ENCODE results near the gene VPS8. TPM values are rescaled to one million over a fixed set of nuclear protein-coding genes. Genes with fewer than 3 reads are reported as not detected.

The VPS8 gene
- total RNA-seq, 1 donor, result 95.2 TPM

- Histone ChIP-seq H3K27me3 (ENCODE audit: insufficient read depth, low read length) (no peaks in the 10 kb centered on the region), H2AFZ (ENCODE audit: low read length) (no peak overlapping the region), H3K9me3 (ENCODE audit: low read depth, low read length) (no peaks in the 10 kb centered on the region), H3K4me3 (ENCODE audit: insufficient read depth, low read length) (no peak overlapping the region), H3K36me3 (ENCODE audit: insufficient read depth, low read length) (peaks cover 15% of the 10 kb centered on the region), H3K27ac (ENCODE audit: low read depth, low read length) (no peak overlapping the region), H3K79me2 (ENCODE audit: insufficient read depth, low read length) (no peaks in the 10 kb centered on the region), H3K4me2 (ENCODE audit: insufficient read depth, low read length) (no peak overlapping the region), H4K20me1 (ENCODE audit: insufficient read depth, low read length) (no peaks in the 10 kb centered on the region), H3K4me1 (ENCODE audit: insufficient read depth, low read length) (no peaks in the 10 kb centered on the region)
- DNase-seq (ENCODE audit: insufficient read length, low spot score, missing footprints), result no peak
- TF ChIP-seq, protein P1, sequence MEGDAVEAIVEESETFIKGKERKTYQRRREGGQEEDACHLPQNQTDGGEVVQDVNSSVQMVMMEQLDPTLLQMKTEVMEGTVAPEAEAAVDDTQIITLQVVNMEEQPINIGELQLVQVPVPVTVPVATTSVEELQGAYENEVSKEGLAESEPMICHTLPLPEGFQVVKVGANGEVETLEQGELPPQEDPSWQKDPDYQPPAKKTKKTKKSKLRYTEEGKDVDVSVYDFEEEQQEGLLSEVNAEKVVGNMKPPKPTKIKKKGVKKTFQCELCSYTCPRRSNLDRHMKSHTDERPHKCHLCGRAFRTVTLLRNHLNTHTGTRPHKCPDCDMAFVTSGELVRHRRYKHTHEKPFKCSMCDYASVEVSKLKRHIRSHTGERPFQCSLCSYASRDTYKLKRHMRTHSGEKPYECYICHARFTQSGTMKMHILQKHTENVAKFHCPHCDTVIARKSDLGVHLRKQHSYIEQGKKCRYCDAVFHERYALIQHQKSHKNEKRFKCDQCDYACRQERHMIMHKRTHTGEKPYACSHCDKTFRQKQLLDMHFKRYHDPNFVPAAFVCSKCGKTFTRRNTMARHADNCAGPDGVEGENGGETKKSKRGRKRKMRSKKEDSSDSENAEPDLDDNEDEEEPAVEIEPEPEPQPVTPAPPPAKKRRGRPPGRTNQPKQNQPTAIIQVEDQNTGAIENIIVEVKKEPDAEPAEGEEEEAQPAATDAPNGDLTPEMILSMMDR (IDR thresholded peaks at IDR 0.05; ENCODE audit: extremely low read depth, low read depth, low read length), result no peak
Observed at GRCh38 chr3:184968115-184968514, 156.1 kb downstream of the VPS8 start.

DNA sequence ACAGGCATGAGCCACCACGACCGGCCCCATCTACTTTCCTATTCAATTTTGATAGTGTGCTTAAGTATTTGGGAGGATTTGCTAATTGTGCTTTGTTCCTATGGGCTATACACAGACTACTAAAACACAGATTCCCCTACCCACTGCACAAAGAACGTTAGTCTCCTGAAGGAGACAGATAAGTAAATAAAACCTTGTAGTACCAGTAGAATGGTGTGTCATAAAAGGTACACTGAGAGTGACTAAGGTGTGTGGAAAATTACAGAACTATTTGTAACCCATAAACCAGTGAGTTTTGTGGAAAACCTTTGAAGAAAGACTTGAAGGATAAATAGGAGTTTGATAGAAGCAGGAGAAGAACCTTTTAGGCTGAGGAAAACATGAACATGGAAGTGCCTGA, 158.2 kb downstream of the VPS8 start:
- no peaks in the 10 kb centered on the region for H3K79me2 ChIP-seq (ENCODE audit: insufficient read depth, low read length)
- no peaks in the 10 kb centered on the region for H3K27me3 ChIP-seq (ENCODE audit: insufficient read depth, low read length)
- no peak for DNase-seq (ENCODE audit: insufficient read length, low spot score, missing footprints)
- H3K4me2 ChIP-seq (ENCODE audit: insufficient read depth, low read length), result no peak overlapping the region
- no peaks in the 10 kb centered on the region for H3K9me3 ChIP-seq (ENCODE audit: low read depth, low read length)
- TF ChIP-seq, protein P1 (IDR thresholded peaks at IDR 0.05; ENCODE audit: extremely low read depth, low read depth, low read length), result no peak
- no peak overlapping the region for H2AFZ ChIP-seq (ENCODE audit: low read length)
- H3K27ac ChIP-seq (ENCODE audit: low read depth, low read length), result no peak overlapping the region
- H3K4me3 ChIP-seq (ENCODE audit: insufficient read depth, low read length), result no peak overlapping the region
- H3K4me1 ChIP-seq (ENCODE audit: insufficient read depth, low read length), result no peaks in the 10 kb centered on the region
- H4K20me1 ChIP-seq (ENCODE audit: insufficient read depth, low read length), result no peaks in the 10 kb centered on the region
- H3K36me3 ChIP-seq (ENCODE audit: insufficient read depth, low read length), result peaks cover 9% of the 10 kb centered on the region

- Histone ChIP-seq H3K27ac (ENCODE audit: low read depth, low read length) (no peak overlapping the region), H3K79me2 (ENCODE audit: insufficient read depth, low read length) (no peaks in the 10 kb centered on the region), H3K4me1 (ENCODE audit: insufficient read depth, low read length) (no peaks in the 10 kb centered on the region), H3K36me3 (ENCODE audit: insufficient read depth, low read length) (no peaks in the 10 kb centered on the region), H4K20me1 (ENCODE audit: insufficient read depth, low read length) (peaks cover 2% of the 10 kb centered on the region), H3K9me3 (ENCODE audit: low read depth, low read length) (no peaks in the 10 kb centered on the region), H3K27me3 (ENCODE audit: insufficient read depth, low read length) (no peaks in the 10 kb centered on the region), H3K4me3 (ENCODE audit: insufficient read depth, low read length) (no peak overlapping the region), H3K4me2 (ENCODE audit: insufficient read depth, low read length) (no peak overlapping the region), H2AFZ (ENCODE audit: low read length) (no peak overlapping the region)
- DNase-seq (ENCODE audit: insufficient read length, low spot score, missing footprints), result no peak
- TF ChIP-seq, protein P1 (IDR thresholded peaks at IDR 0.05; ENCODE audit: extremely low read depth, low read depth, low read length), result no peak
Observed at GRCh38 chr3:184977796-184978195, 165.8 kb downstream of the VPS8 start.

GRCh38 chr3:184981071-184981470, 169.1 kb downstream of the VPS8 start:
- no peak overlapping the region for H3K4me3 ChIP-seq (ENCODE audit: insufficient read depth, low read length)
- no peak overlapping the region for H3K4me2 ChIP-seq (ENCODE audit: insufficient read depth, low read length)
- no peaks in the 10 kb centered on the region for H3K79me2 ChIP-seq (ENCODE audit: insufficient read depth, low read length)
- H2AFZ ChIP-seq (ENCODE audit: low read length), result no peak overlapping the region
- H3K27ac ChIP-seq (ENCODE audit: low read depth, low read length), result no peak overlapping the region
- no peaks in the 10 kb centered on the region for H3K9me3 ChIP-seq (ENCODE audit: low read depth, low read length)
- peaks cover 2% of the 10 kb centered on the region for H4K20me1 ChIP-seq (ENCODE audit: insufficient read depth, low read length)
- no peaks in the 10 kb centered on the region for H3K36me3 ChIP-seq (ENCODE audit: insufficient read depth, low read length)
- no peaks in the 10 kb centered on the region for H3K4me1 ChIP-seq (ENCODE audit: insufficient read depth, low read length)
- TF ChIP-seq, protein P1 (IDR thresholded peaks at IDR 0.05; ENCODE audit: extremely low read depth, low read depth, low read length), result no peak
- H3K27me3 ChIP-seq (ENCODE audit: insufficient read depth, low read length), result no peaks in the 10 kb centered on the region
- DNase-seq (ENCODE audit: insufficient read length, low spot score, missing footprints), result no peak
